K562 (cell line): ENCODE measurements around the gene SELENOT. TPM values are rescaled to one million over a fixed set of nuclear protein-coding genes. Genes with fewer than 3 reads are reported as not detected.

Experiments
- CHD4 ChIP-seq: fragments of 200-600 bp; sonication (generic); IDR thresholded peaks from 3 replicates; pipeline ENCODE4 v1.6.1; 2012; ENCODE audit warnings: low read depth, mild to moderate bottlenecking, mixed read lengths, low read length, inconsistent platforms; ENCODE audit not compliant: insufficient read depth, insufficient replicate concordance, poor library complexity, severe bottlenecking
- CREM ChIP-seq: IDR thresholded peaks from 2 replicates; pipeline ENCODE4 v1.6.1; 2014; ENCODE audit warnings: antibody characterized with exemption, low read depth
- DDX20 ChIP-seq: fragments of 450-650 bp; IDR thresholded peaks from 2 replicates; pipeline ENCODE4 v1.6.1; 2016; ENCODE audit warnings: missing genetic modification characterization, low read depth, mild to moderate bottlenecking, missing compliant biosample characterization, moderate library complexity
- DPF2 ChIP-seq: fragments of 450-650 bp; IDR thresholded peaks from 2 replicates; pipeline ENCODE4 v1.6.1; 2016
- ELK1 ChIP-seq: sonication (generic); formaldehyde crosslinking; IDR thresholded peaks from 2 replicates; pipeline ENCODE4 v1.8.1; 2022; ENCODE audit warnings: missing genetic modification reagents
- KLF13 ChIP-seq: fragments of 450-650 bp; IDR thresholded peaks from 2 replicates; pipeline ENCODE4 v1.6.1; 2016; ENCODE audit warnings: missing genetic modification characterization, low read depth, mild to moderate bottlenecking, missing compliant biosample characterization, moderate library complexity, borderline replicate concordance
- LARP7 ChIP-seq: fragments of 450-650 bp; IDR thresholded peaks from 2 replicates; pipeline ENCODE4 v1.6.1; 2016
- MTA3 ChIP-seq: fragments of 450-650 bp; formaldehyde crosslinking; IDR thresholded peaks from 2 replicates; pipeline ENCODE4 v1.6.1; 2017; ENCODE audit warnings: mild to moderate bottlenecking, borderline replicate concordance
- MXD1 ChIP-seq: fragments of 250-450 bp; sonication (Bioruptor Pico); IDR thresholded peaks from 2 replicates; pipeline ENCODE4 v1.8.0; 2021; ENCODE audit warnings: borderline replicate concordance, mild to moderate bottlenecking, moderate library complexity; ENCODE audit not compliant: poor library complexity, severe bottlenecking
- MYC ChIP-seq, 2 experiments: fragments of 250-450 bp in 1 of 2; sonication (Bioruptor Pico) in 1 of 2; IDR thresholded peaks; 2 replicates each; pipeline versions ENCODE4 v1.5.1 to v1.6.1; 2012 to 2021; ENCODE audit warnings: low read depth in 2 of 2, borderline replicate concordance in 1 of 2, improper control_type of control experiment in 1 of 2, low read length in 1 of 2, mild to moderate bottlenecking in 1 of 2, moderate library complexity in 1 of 2
- NCOR1 ChIP-seq: fragments of 450-650 bp; IDR thresholded peaks from 2 replicates; pipeline ENCODE4 v1.6.1; 2016; ENCODE audit warnings: mild to moderate bottlenecking, moderate library complexity
- NRF1 ChIP-seq, 2 experiments: fragments of 450-650 bp; IDR thresholded peaks in 1 of 2; conservative IDR thresholded peaks in 1 of 2; 2 replicates each; pipeline ENCODE4 v1.6.1; 2014; ENCODE audit warnings: mild to moderate bottlenecking in 2 of 2
- RBBP5 ChIP-seq: fragments of 200-600 bp; sonication (generic); IDR thresholded peaks from 2 replicates; pipeline ENCODE4 v1.6.1; 2012; ENCODE audit warnings: borderline replicate concordance, mild to moderate bottlenecking, low read length, control low read depth, inconsistent platforms; ENCODE audit not compliant: insufficient read depth, poor library complexity, severe bottlenecking
- RBM39 ChIP-seq: fragments of 200-400 bp; formaldehyde crosslinking; optimal IDR thresholded peaks from 2 replicates; pipeline ENCODE3; 2018; ENCODE audit warnings: low read depth, low read length
- RNF2 ChIP-seq: sonication (generic); IDR thresholded peaks from 2 replicates; pipeline ENCODE4 v1.6.1; 2016
- SIN3A ChIP-seq, 2 experiments: fragments of 150-350 bp in 1 of 2; IDR thresholded peaks; 2 replicates each; pipeline ENCODE4 v1.6.1; 2011 to 2016; ENCODE audit warnings: borderline replicate concordance in 2 of 2, low read depth in 2 of 2, low read length in 2 of 2, mild to moderate bottlenecking in 2 of 2, moderate library complexity in 2 of 2; ENCODE audit not compliant: control insufficient read depth in 1 of 2
- U2AF1 ChIP-seq: fragments of 200-400 bp; formaldehyde crosslinking; optimal IDR thresholded peaks from 2 replicates; pipeline ENCODE3; 2017; ENCODE audit warnings: mild to moderate bottlenecking, low read depth, low read length, moderate library complexity
- ZNF165 ChIP-seq: fragments of 250-450 bp; sonication (Bioruptor Pico); IDR thresholded peaks from 2 replicates; pipeline ENCODE4 v1.4.0; 2020; ENCODE audit warnings: borderline replicate concordance
- ZNF384 ChIP-seq: IDR thresholded peaks from 2 replicates; pipeline ENCODE4 v1.6.1; 2012; ENCODE audit warnings: low read depth, low read length, improper control_type of control experiment
- ZNF449 ChIP-seq: fragments of 250-450 bp; sonication (Bioruptor Pico); IDR thresholded peaks from 2 replicates; pipeline ENCODE4 v1.8.0; 2022; ENCODE audit warnings: moderate library complexity, mild to moderate bottlenecking, inconsistent platforms
- ZNF639 ChIP-seq, 2 experiments: fragments of 200-800 bp in 1 of 2; sonication (Bioruptor generic) in 1 of 2; sonication (generic) in 1 of 2; formaldehyde crosslinking in 1 of 2; IDR thresholded peaks in 1 of 2; conservative IDR thresholded peaks in 1 of 2; 2 replicates each; pipeline versions ENCODE4 v1.5.0 to v1.6.1; 2016 to 2020; ENCODE audit warnings: missing compliant biosample characterization in 1 of 2, missing genetic modification characterization in 1 of 2, missing genetic modification reagents in 1 of 2
- polyA plus RNA-seq, 8 experiments: library from polyadenylated mRNA; depleted of rRNA in 4 of 8; stranded (reverse) in 5 of 8; unstranded in 3 of 8; fragments of >200 nt; fragmentation: Nextera tagmentation in 2 of 8; fragmentation: Illumina TruSeq in 1 of 8; extraction: Ambion mirVana in 2 of 8; extraction: Trizol in 1 of 8; gene quantifications; 2 replicates each; pipeline versions ENCODE4 v1.2.1 to v1.2.3, GENCODE V29; 2011 to 2014; ENCODE audit warnings: inconsistent platforms in 1 of 8, missing spikeins in 1 of 8
- total RNA-seq, 7 experiments: library from RNA; depleted of rRNA in 6 of 7; stranded (reverse); fragments of >200 nt in 6 of 7; fragmentation: Illumina TruSeq in 2 of 7; extraction: Trizol in 2 of 7; gene quantifications; 2 replicates each; pipeline versions ENCODE4 v1.2.1 to v1.2.3, GENCODE V29; 2011 to 2021; ENCODE audit warnings: low replicate concordance in 1 of 7

SELENOT gene
- total and polyA plus RNA-seq, 9 of the 15 experiments (the other 6 are each of a cell fraction or from before 2014, with no cell fraction given) = 33.0 to 411 (median 91.9) TPM

- TF ChIP-seq DDX20 (tag) (no peak), MYC (IDR thresholded peaks at IDR 0.05; ENCODE audit: low read depth, low read length) (0 out of 2 replicates have a peak, but pooled peaks have one; percentile 38), MYC (CRISPR knock-in tag; IDR thresholded peaks at IDR 0.05; ENCODE audit: borderline replicate concordance, low read depth) (no peak), MTA3 (no peak; the same call in 1 of the 2 replicates), ELK1 (CRISPR knock-in tag) (no peak), CHD4 (no peak), ZNF449 (0 out of 2 replicates have a peak, but pooled peaks have one; percentile 13), LARP7 (peak; percentile 56; the same call in 1 of the 2 replicates), ZNF639 (CRISPR knock-in tag; conservative IDR thresholded peaks at IDR 0.05 in 1 of 2, IDR thresholded peaks at IDR 0.05 in 1 of 2) (no peak), RNF2 (no peak), ZNF384 (peak; percentile 95), DPF2 (0 out of 2 replicates have a peak, but pooled peaks have one; percentile 54), KLF13 (no peak), RBBP5 (peak; percentile 30), NRF1 (conservative IDR thresholded peaks at IDR 0.05 in 1 of 2, IDR thresholded peaks at IDR 0.05 in 1 of 2) (0 out of 4 replicates have a peak, but pooled peaks of 1 of the 2 experiments have one; percentile 31), SIN3A (IDR thresholded peaks at IDR 0.05; ENCODE audit: borderline replicate concordance in 2 of 2, control insufficient read depth in 1 of 2, low read depth in 2 of 2, low read length in 2 of 2) (no peak), CREM (0 out of 2 replicates have a peak, but pooled peaks have one; percentile 47), NCOR1 (peak; percentile 15; the same call in 1 of the 2 replicates), RBM39 (no peak), MXD1 (CRISPR knock-in tag) (no peak), ZNF165 (no peak), U2AF1 (no peak)
Observed at GRCh38 chr3:150605998-150606641, 3.0 kb downstream of the SELENOT start (continued).
